Stimulated activated naive B cell treated with anti-CD40 and anti-IgM and Interleukin-4, amounts not matched to agents 10 μg/mL and 1 μg/mL and 100 μg/mL, for 72 hours (primary cell): ENCODE results near the gene TBX18.
A peak's percentile ranks its signal among the peaks of the same experiment; 100 is the strongest.

Experiments used
- ATAC-seq, 2 donors: fragments of 150-1000 bp; cut with Tn5 transposase; replicated peaks; 2 replicates each; pipeline ENCODE4 v1.10.0; 2021; ENCODE audit warnings: moderate library complexity in 1 of 2
- DNase-seq: peaks from one replicate; pipeline ENCODE4 v3.0.0; 2021
- H3K27ac Mint-ChIP-seq: one replicate; pipeline ENCODE4 v1.8.0; 2022; ENCODE audit warnings: mild to moderate bottlenecking, mixed read lengths
- H3K27me3 Mint-ChIP-seq, 2 donors: one replicate each; pipeline ENCODE4 v1.8.0; 2022; ENCODE audit warnings: mixed read lengths in 2 of 2
- H3K36me3 Mint-ChIP-seq, 2 donors: one replicate each; pipeline ENCODE4 v1.8.0; 2022; ENCODE audit warnings: mixed read lengths in 2 of 2, mild to moderate bottlenecking in 1 of 2
- H3K4me1 Mint-ChIP-seq, 2 donors: one replicate each; pipeline ENCODE4 v1.8.0; 2022; ENCODE audit warnings: mixed read lengths in 2 of 2, mild to moderate bottlenecking in 1 of 2
- H3K4me3 Mint-ChIP-seq, 2 donors: one replicate each; pipeline ENCODE4 v1.8.0; 2022; ENCODE audit warnings: mild to moderate bottlenecking in 2 of 2, mixed read lengths in 2 of 2, moderate library complexity in 1 of 2
- H3K9me3 Mint-ChIP-seq, 2 donors: one replicate each; pipeline ENCODE4 v1.8.0; 2022; ENCODE audit warnings: mixed read lengths in 2 of 2, mild to moderate bottlenecking in 1 of 2

The TBX18 gene

DNA sequence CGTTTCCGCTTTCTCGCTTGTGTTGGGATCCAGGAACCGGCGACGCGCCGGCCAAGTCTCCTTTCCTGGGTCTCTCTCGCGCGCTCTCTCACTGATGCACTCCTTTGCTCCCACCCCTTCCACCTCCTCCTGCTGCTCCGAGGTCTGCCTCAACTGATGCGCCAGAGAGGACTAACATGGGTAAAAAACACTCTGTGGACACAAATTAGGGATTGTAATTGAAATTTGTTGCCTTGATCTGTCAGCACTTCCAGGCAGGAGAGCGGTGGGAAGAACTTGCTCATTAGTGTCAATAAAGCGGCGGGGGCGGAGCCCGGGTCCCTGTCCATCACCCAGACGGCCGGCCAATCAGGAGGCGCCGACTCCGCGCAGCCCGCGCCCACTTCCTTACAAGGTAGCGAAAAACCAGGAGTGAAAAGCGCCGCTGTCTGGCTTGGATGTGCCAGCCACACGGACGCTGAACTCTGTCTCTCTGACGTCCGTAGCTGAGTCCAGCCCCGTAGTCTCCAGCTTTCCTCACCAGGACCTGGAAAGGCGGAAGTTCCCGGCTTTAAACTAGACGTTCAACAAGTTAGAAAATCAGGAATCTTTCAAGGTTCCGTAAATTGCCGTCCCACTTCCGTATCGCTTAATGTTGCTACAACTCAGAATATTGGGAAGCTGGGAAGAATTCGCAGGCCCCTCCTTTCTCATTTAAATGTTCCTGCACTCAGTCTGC is at the start of gene TBX18:
TBX18 (minus strand) TSS at position 267 of the 718 bp plus-strand sequence. CDS start 417 bp downstream, outside the sequence.
- peaks cover 3 to 4% of the 10 kb centered on the region in 2 donors for H3K36me3 Mint-ChIP-seq
- peak within 1 kb of the TSS; percentile 91 for H3K27ac Mint-ChIP-seq
- DNase-seq (no peak), ATAC-seq (peak in 1 of 2 donors; percentile 51)
- peaks cover 14 to 18% of the 10 kb centered on the region in 2 donors for H3K4me1 Mint-ChIP-seq
- H3K9me3 Mint-ChIP-seq, result peaks cover 0 to 2% of the 10 kb centered on the region in 2 donors
- H3K4me3 Mint-ChIP-seq, result peak within 1 kb of the TSS; percentile 71 to 78
- peaks cover 68 to 74% of the 10 kb centered on the region in 2 donors for H3K27me3 Mint-ChIP-seq

DNA sequence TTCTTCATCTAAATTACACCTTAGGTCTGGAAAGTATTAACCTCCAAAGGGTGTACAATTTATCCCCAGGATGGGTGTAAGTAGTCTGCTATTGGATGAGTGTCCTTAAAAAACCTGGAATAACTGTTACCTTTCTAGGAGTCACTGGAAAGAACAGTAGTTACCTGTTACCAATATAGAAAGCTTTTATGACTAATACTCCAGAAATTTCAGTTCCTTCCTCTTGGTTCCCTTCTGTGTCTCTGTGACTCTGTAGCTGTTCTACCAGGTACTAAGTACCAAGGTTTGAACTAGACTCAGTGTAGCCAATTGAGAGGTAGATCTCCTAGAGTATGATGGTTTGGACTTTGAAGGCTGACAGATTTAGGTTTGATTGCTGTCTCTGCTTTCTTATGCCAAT is 47.0 kb upstream of the TBX18 start:
- no peaks in the 10 kb centered on the region for H3K4me1 Mint-ChIP-seq
- no peaks in the 10 kb centered on the region for H3K27me3 Mint-ChIP-seq
- peaks cover 0 to 2% of the 10 kb centered on the region in 2 donors for H3K9me3 Mint-ChIP-seq
- no peak overlapping the region for H3K4me3 Mint-ChIP-seq
- H3K36me3 Mint-ChIP-seq, result no peaks in the 10 kb centered on the region
- no peak for DNase-seq
- ATAC-seq, result no peak
- H3K27ac Mint-ChIP-seq, result no peak overlapping the region

DNA sequence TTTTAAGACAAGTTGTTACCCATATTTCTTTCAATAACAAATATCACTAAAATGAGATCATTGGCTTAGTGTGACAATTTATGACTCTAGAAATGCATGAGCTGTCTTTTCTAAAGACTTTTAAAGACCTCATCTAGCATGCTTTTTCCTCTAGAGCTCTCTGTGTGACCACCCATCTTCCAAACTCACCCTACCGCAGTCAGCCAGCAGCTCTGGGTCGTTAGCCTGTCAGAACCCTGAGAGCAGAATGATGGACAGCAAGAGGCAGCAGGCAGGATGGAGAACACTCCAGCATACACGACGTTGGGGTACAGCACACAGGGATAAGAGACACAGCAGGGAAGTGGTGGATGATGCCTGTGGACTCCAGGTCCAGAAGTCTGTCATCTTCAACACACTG is 45.1 kb upstream of the TBX18 start:
- ATAC-seq (no peak), DNase-seq (no peak)
- peaks cover 0 to 1% of the 10 kb centered on the region in 2 donors for H3K9me3 Mint-ChIP-seq
- no peaks in the 10 kb centered on the region for H3K27me3 Mint-ChIP-seq
- no peaks in the 10 kb centered on the region for H3K4me1 Mint-ChIP-seq
- no peak overlapping the region for H3K4me3 Mint-ChIP-seq
- no peaks in the 10 kb centered on the region for H3K36me3 Mint-ChIP-seq
- no peak overlapping the region for H3K27ac Mint-ChIP-seq

DNA sequence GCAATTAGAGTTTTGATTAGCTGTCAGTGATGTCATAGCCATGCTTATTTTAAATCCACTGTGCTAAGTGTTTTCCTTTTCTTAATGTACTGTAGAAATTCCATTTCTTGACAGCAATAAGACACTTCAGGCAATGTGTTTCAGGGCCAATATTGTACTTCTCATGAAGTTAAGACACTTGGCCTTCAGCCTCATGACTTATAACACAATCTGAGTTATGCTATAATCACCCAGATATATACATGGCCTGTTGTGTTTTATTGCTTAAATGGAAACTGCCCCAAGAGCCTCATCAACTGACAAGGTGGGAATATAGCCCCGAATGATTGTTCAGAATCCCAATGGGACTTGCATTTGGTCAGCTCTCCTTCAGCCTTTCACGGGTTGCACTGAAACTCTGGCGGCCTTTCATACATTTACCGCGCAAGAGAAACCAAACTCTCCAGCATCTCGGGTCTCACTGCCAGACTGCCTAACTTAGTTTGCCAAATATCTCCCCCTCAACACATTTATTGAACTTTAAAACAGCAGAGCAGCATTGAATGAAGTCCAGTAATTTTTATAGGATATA is 44.2 kb upstream of the TBX18 start:
- no peak overlapping the region for H3K4me3 Mint-ChIP-seq
- H3K9me3 Mint-ChIP-seq, result peaks cover 0 to 1% of the 10 kb centered on the region in 2 donors
- ATAC-seq (no peak), DNase-seq (no peak)
- no peak overlapping the region for H3K27ac Mint-ChIP-seq
- H3K4me1 Mint-ChIP-seq, result no peaks in the 10 kb centered on the region
- H3K36me3 Mint-ChIP-seq, result no peaks in the 10 kb centered on the region
- no peaks in the 10 kb centered on the region for H3K27me3 Mint-ChIP-seq

DNA sequence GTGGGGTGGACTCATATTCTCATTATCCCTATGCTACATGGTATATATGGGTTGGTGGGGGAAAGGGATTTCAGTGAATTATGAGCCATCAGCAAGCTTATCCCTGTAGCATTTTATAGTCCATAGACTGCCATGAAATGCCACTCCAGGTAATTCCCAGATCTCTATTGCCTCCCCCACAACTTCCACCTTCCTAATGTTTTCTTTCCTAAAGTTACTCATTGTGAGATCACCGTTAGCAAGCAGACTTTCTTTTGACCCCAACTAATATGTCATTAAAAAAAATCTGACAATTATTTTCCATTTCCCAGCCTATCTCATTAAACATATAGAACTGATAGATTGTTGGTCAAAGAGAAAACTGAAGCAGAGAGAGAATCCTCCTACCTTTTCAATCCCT is 40.7 kb upstream of the TBX18 start:
- DNase-seq (no peak), ATAC-seq (no peak)
- Mint-ChIP-seq H3K27me3 (no peaks in the 10 kb centered on the region), H3K4me1 (no peaks in the 10 kb centered on the region), H3K4me3 (no peak overlapping the region), H3K9me3 (peaks cover 0 to 4% of the 10 kb centered on the region in 2 donors), H3K36me3 (no peaks in the 10 kb centered on the region), H3K27ac (no peak overlapping the region)

DNA sequence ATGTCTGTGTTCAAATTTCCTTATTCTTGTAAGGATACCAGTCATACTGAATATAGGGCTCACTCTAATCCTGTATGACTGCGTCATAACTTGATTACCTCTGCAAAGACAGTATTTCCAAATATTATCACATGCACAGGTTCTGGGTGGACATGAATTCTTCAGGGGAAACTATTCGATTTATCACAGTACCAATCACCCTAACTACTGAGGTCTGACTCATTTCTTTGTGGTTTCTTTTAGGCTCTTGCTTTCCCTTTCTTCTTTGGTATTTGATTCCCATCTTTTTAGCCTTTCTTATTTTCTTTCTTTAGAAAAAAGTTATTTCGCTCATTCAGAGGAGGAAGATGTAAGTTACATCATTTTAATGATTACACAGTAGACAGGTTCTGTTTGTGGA is 40.3 kb upstream of the TBX18 start:
- Mint-ChIP-seq H3K9me3 (peaks cover 0 to 4% of the 10 kb centered on the region in 2 donors), H3K36me3 (no peaks in the 10 kb centered on the region), H3K4me3 (no peak overlapping the region), H3K4me1 (no peaks in the 10 kb centered on the region), H3K27me3 (no peaks in the 10 kb centered on the region), H3K27ac (no peak overlapping the region)
- DNase-seq (no peak), ATAC-seq (no peak)

DNA sequence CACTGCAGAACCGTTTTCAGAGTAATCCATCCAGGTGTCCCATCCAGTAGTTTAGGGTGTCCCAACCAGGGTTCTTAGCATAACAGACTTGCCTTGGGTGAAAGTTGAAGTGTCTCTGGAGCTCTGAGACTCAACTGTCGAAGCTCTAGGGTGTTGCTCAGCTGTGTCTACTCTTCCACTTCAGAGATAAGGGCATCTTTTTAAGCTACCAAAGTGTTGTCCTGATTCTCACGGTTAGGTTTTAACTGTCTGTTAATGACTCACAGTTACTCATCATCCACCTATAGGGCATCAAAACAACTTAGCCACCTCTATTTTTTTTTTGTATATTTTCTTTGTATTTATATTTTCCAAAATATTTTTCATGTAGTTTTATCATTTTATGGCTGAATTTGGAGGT is 36.9 kb upstream of the TBX18 start:
- Mint-ChIP-seq H3K4me1 (no peaks in the 10 kb centered on the region), H3K36me3 (peaks cover 0 to 3% of the 10 kb centered on the region in 2 donors), H3K27me3 (no peaks in the 10 kb centered on the region), H3K4me3 (no peak overlapping the region), H3K9me3 (peaks cover 5 to 9% of the 10 kb centered on the region in 2 donors), H3K27ac (no peak overlapping the region)
- ATAC-seq (no peak), DNase-seq (no peak)

DNA sequence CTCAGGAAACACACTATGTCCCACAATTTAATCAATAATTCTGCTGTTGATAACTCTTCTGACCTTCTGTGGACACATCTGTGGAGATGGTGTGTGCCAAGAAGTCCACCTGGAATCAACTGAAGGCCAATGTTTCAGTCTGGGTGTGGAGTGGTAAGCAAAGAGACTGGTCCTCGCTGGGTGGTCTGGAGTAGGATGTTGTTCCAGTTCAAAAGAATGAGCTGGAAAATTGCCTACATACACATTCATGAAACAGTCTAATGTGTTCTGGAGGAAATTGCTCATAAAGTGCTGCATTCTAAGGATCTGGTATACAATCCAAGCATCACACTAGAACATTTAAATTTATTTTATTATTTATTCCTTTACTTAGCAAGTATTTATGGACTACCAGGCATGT is 33.9 kb upstream of the TBX18 start:
- Mint-ChIP-seq H3K4me1 (no peaks in the 10 kb centered on the region), H3K4me3 (no peak overlapping the region), H3K36me3 (peaks cover 0 to 3% of the 10 kb centered on the region in 2 donors), H3K9me3 (peaks cover 9 to 10% of the 10 kb centered on the region in 2 donors), H3K27ac (no peak overlapping the region), H3K27me3 (no peaks in the 10 kb centered on the region)
- no peak for ATAC-seq
- DNase-seq, result no peak

DNA sequence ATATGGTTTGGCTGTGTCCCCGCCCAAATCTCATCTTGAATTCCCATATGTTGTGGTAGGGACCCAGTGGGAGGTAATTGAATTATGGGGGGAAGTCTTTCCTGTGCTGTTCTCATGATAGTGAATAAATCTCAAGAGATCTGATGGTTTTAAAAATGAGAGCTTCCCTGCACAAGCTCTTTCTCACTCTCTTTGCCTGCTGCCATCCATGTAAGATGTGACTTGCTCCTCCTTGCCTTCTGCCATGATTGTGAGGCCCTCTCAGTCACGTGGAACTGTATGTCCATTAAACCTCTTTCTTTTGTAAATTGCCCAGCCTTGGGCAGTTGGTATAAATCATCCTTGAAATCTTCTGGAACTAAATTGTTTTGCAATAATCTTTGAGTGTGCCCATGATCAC is 31.9 kb upstream of the TBX18 start:
- peaks cover 0 to 3% of the 10 kb centered on the region in 2 donors for H3K36me3 Mint-ChIP-seq
- no peak for ATAC-seq
- peaks cover 9 to 10% of the 10 kb centered on the region in 2 donors for H3K9me3 Mint-ChIP-seq

DNA sequence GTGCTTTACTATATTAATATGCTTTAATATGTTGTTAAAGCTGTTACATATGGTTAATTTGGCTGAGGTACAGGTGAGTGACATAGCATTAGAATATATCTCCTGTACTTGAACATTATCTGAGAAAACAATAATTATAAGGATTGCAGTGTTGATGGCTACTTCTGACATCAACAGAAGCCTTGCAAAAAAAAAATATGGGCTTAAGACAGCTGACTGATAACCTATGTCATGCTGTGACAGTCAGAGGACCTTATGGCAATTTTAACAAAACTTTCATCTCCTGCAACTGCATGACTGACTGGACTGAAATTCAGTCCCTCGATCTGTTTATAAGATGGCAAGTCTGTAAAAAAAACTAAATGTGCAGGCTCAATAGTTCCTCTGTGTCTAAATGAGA is 27.5 kb upstream of the TBX18 start:
- Mint-ChIP-seq H3K9me3 (peaks cover 6 to 9% of the 10 kb centered on the region in 2 donors), H3K36me3 (peaks cover 0 to 3% of the 10 kb centered on the region in 2 donors), H3K4me3 (no peak overlapping the region), H3K27me3 (no peaks in the 10 kb centered on the region), H3K4me1 (no peaks in the 10 kb centered on the region), H3K27ac (no peak overlapping the region)
- ATAC-seq (no peak), DNase-seq (no peak)

More for the DNA sequence above, 31.9 kb upstream of the TBX18 start:
- H3K4me1 Mint-ChIP-seq, result no peaks in the 10 kb centered on the region
- H3K27ac Mint-ChIP-seq, result no peak overlapping the region
- H3K4me3 Mint-ChIP-seq, result no peak overlapping the region
- DNase-seq, result no peak
- no peaks in the 10 kb centered on the region for H3K27me3 Mint-ChIP-seq

DNA sequence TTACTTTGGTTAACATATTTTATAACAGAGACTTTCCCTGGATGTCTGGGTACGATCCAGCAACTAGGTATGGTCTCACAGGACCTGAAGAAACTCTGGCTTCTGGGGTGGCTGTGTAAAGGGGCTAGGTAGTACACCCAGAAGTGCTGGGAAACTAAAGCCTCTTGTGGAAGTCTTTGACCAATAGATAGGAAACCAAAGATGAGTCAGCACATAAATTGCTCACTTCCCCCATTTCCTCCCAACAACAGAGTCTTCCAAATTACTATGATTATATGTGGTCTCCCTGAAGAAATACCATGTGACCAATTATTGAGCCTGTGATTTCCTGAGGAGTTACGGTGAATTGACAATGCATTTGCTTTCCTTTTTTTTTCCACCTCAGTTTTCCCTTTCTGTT is 26.8 kb upstream of the TBX18 start:
- Mint-ChIP-seq H3K4me1 (no peaks in the 10 kb centered on the region), H3K27ac (no peak overlapping the region), H3K36me3 (no peaks in the 10 kb centered on the region), H3K4me3 (no peak overlapping the region), H3K27me3 (no peaks in the 10 kb centered on the region), H3K9me3 (peaks cover 3 to 4% of the 10 kb centered on the region in 2 donors)
- ATAC-seq (no peak), DNase-seq (no peak)

DNA sequence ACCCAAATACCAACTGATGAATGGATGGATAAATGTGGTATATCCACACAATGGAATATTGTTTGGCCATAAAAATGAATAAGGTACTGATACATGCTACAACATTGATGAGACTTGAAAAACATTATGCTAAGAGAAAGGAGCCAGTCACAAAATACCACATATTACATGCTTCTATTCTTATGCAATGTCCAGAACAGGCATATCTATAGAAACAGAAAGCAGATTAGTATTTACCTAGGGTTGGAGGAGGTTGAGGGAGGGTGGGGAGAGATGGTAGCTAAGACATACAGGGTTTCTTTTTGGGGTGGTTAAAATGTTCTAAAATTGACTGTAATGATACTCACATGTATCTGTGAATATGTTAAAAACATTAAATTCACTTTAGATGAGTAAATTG is 24.8 kb upstream of the TBX18 start:
- H3K4me3 Mint-ChIP-seq, result no peak overlapping the region
- H3K27ac Mint-ChIP-seq, result no peak overlapping the region
- ATAC-seq, result no peak
- DNase-seq, result no peak
- H3K27me3 Mint-ChIP-seq, result no peaks in the 10 kb centered on the region
- no peaks in the 10 kb centered on the region for H3K36me3 Mint-ChIP-seq
- H3K9me3 Mint-ChIP-seq, result peaks cover 1 to 4% of the 10 kb centered on the region in 2 donors
- no peaks in the 10 kb centered on the region for H3K4me1 Mint-ChIP-seq

DNA sequence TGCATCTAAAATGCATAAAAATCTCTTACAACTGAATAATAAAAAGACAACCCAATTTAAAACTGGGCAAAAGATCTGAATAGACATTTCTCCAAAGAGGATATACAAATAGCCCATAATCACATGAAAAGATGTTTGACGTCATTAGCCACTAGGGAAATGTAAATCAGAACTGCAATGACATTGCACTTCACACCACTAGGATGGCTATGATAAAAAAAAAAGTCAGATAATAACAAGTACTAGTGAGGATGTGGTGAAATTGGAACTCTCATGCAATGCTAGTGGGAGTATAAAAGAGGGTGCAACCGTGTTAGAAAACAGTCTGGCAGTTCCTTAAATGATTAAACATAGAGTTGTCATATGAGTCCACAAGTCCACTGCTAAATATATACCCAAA is 24.3 kb upstream of the TBX18 start:
- Mint-ChIP-seq H3K9me3 (peaks cover 0 to 2% of the 10 kb centered on the region in 2 donors), H3K27me3 (peaks cover 0 to 4% of the 10 kb centered on the region in 2 donors), H3K4me3 (no peak overlapping the region), H3K4me1 (no peaks in the 10 kb centered on the region), H3K27ac (no peak overlapping the region), H3K36me3 (no peaks in the 10 kb centered on the region)
- DNase-seq (no peak), ATAC-seq (no peak)

DNA sequence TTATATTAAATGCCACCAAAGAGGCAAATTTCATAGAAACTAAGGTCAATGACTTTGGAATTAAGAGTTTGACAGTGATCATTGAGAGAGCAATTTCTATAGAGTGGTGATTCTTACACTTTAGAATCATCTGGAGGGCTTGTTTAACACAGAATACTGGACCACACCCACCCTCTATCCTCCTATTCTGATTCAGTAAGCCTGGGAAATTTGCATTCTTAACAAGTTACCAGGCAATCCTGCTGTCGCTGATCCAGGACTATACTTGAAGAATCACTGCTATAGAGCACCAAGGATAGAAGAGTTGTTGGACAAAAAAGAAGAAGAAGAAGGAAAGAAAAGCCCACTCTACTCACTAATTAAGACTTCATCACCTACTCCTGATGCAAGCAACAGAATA is 21.3 kb upstream of the TBX18 start:
- Mint-ChIP-seq H3K36me3 (no peaks in the 10 kb centered on the region), H3K4me1 (no peaks in the 10 kb centered on the region), H3K4me3 (no peak overlapping the region), H3K27ac (no peak overlapping the region), H3K27me3 (peaks cover 0 to 5% of the 10 kb centered on the region in 2 donors), H3K9me3 (no peaks in the 10 kb centered on the region)
- DNase-seq (no peak), ATAC-seq (no peak)

DNA sequence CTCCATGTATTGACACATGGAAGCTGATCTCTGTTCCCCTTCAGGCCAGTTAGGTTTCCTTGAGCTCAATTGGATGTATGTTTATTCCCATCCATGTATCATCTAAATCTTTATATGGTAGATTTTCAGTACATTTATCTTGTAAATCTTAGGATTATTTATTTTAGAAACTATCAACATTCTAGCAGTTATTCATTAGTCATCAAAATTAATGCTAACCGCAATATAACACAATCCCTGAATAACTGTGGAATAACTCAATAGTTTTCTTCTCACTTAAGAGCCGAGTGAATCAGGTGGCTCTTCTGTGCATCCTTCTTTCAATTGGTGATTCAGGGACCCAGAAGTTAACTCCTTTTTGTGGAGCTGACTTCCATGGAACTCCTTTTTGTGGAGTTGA is 15.5 kb upstream of the TBX18 start:
- DNase-seq (no peak), ATAC-seq (no peak)
- Mint-ChIP-seq H3K27ac (no peak overlapping the region), H3K4me1 (peaks cover 1 to 2% of the 10 kb centered on the region in 2 donors), H3K36me3 (no peaks in the 10 kb centered on the region), H3K27me3 (peaks cover 34 to 47% of the 10 kb centered on the region in 2 donors), H3K9me3 (no peaks in the 10 kb centered on the region), H3K4me3 (no peak overlapping the region)
